Osteocyte (in vitro differentiated cells): Measurements from ENCODE around the gene LYZL4. TPM values are rescaled to one million over a fixed set of nuclear protein-coding genes. Genes with fewer than 3 reads are reported as not detected.

Experiments
- DNase-seq: peaks from one replicate; pipeline ENCODE4 v3.0.0; 2021; ENCODE audit warnings: mixed read lengths; ENCODE audit not compliant: unreplicated experiment; ENCODE audit errors: extremely low spot score
- H3K27ac Mint-ChIP-seq: one replicate; pipeline ENCODE4 v1.8.0; 2021; ENCODE audit warnings: mild to moderate bottlenecking, mixed read lengths; ENCODE audit not compliant: unreplicated experiment
- H3K27me3 Mint-ChIP-seq: one replicate; pipeline ENCODE4 v1.8.0; 2021; ENCODE audit warnings: mixed read lengths; ENCODE audit not compliant: unreplicated experiment
- H3K36me3 Mint-ChIP-seq: one replicate; pipeline ENCODE4 v1.8.0; 2021; ENCODE audit warnings: mixed read lengths; ENCODE audit not compliant: unreplicated experiment
- H3K4me1 Mint-ChIP-seq: one replicate; pipeline ENCODE4 v1.8.0; 2021; ENCODE audit warnings: mixed read lengths; ENCODE audit not compliant: unreplicated experiment
- H3K4me3 Mint-ChIP-seq: one replicate; pipeline ENCODE4 v1.8.0; 2021; ENCODE audit warnings: mild to moderate bottlenecking, moderate library complexity, mixed read lengths; ENCODE audit not compliant: unreplicated experiment
- H3K9me3 Mint-ChIP-seq: one replicate; pipeline ENCODE4 v1.8.0; 2021; ENCODE audit warnings: mixed read lengths; ENCODE audit not compliant: unreplicated experiment
- total RNA-seq: library from RNA; stranded (reverse); gene quantifications from 2 replicates; pipeline ENCODE4 v1.2.1, GENCODE V29; 2021
- TF ChIP-seq, protein P1 (sequence below): fragments of 200-600 bp; sonication (generic); IDR thresholded peaks from 2 replicates; pipeline ENCODE4 v1.5.0; 2021; ENCODE audit warnings: antibody characterized with exemption, mild to moderate bottlenecking, moderate library complexity

LYZL4 gene
- total RNA-seq, 1 donor from 2014 or later: not detected

GRCh38 chr3:42371776-42372175, 38.6 kb downstream of the LYZL4 start:
- DNase-seq: no peak
- Mint-ChIP-seq H3K27ac (no peak overlapping the region), H3K36me3 (no peaks in the 10 kb centered on the region), H3K4me3 (no peak overlapping the region), H3K27me3 (no peaks in the 10 kb centered on the region), H3K9me3 (peaks cover 5% of the 10 kb centered on the region), H3K4me1 (peaks cover 4% of the 10 kb centered on the region)
- TF ChIP-seq, protein P1, sequence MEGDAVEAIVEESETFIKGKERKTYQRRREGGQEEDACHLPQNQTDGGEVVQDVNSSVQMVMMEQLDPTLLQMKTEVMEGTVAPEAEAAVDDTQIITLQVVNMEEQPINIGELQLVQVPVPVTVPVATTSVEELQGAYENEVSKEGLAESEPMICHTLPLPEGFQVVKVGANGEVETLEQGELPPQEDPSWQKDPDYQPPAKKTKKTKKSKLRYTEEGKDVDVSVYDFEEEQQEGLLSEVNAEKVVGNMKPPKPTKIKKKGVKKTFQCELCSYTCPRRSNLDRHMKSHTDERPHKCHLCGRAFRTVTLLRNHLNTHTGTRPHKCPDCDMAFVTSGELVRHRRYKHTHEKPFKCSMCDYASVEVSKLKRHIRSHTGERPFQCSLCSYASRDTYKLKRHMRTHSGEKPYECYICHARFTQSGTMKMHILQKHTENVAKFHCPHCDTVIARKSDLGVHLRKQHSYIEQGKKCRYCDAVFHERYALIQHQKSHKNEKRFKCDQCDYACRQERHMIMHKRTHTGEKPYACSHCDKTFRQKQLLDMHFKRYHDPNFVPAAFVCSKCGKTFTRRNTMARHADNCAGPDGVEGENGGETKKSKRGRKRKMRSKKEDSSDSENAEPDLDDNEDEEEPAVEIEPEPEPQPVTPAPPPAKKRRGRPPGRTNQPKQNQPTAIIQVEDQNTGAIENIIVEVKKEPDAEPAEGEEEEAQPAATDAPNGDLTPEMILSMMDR: no peak

- TF ChIP-seq, protein P1: no peak
- H3K4me3 Mint-ChIP-seq: no peak overlapping the region
- no peak for DNase-seq
- H3K4me1 Mint-ChIP-seq: no peaks in the 10 kb centered on the region
- H3K36me3 Mint-ChIP-seq: no peaks in the 10 kb centered on the region
- H3K9me3 Mint-ChIP-seq: peaks cover 8% of the 10 kb centered on the region
- H3K27me3 Mint-ChIP-seq: no peaks in the 10 kb centered on the region
- H3K27ac Mint-ChIP-seq: no peak overlapping the region
Observed at GRCh38 chr3:42369832-42370231, 40.6 kb downstream of the LYZL4 start.

DNA sequence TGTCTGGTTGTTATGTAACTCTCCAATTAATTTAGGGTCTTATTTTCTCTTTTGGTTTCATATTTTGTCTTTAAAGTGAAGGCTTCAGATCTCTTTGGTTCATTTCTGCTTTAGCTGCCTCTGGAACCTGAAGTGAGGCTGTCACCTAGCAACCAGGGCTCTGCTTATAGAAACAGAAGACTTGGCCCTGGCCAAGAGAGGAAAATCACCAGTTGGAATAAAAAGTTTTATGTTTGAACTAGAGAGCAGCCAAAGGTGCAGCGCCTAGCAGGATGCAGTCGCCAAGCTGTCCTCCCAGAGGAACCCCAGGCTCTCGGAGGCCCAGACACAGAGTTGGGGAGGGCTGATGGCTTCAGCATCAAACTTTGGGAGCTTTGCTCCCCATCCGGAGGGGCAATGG, 41.1 kb downstream of the LYZL4 start:
- H3K27ac Mint-ChIP-seq: no peak overlapping the region
- no peak overlapping the region for H3K4me3 Mint-ChIP-seq
- H3K9me3 Mint-ChIP-seq: peaks cover 8% of the 10 kb centered on the region
- DNase-seq: no peak
- no peaks in the 10 kb centered on the region for H3K4me1 Mint-ChIP-seq
- TF ChIP-seq, protein P1: no peak
- no peaks in the 10 kb centered on the region for H3K27me3 Mint-ChIP-seq
- H3K36me3 Mint-ChIP-seq: no peaks in the 10 kb centered on the region

DNA sequence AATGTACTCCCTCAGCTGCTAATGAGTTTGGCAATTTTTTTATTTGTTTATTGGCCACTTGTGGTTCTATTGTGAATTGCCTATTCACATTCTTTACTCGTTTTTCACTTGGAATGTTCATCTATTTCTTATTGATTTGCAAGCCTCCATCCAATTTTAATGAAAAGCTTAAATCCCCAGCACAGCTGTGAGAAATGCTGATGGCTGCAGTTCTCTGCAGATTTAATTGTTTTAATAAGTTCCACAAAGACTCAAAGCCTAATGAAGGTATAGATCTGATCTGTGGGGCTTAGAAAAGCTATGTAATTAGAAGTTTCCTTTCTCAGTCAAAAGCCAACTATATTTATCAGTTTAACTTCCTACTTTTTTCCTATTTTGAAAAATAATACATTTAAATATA, 41.5 kb downstream of the LYZL4 start:
- Mint-ChIP-seq H3K4me3 (no peak overlapping the region), H3K4me1 (no peaks in the 10 kb centered on the region), H3K27ac (no peak overlapping the region), H3K27me3 (no peaks in the 10 kb centered on the region), H3K9me3 (peaks cover 8% of the 10 kb centered on the region), H3K36me3 (no peaks in the 10 kb centered on the region)
- TF ChIP-seq, protein P1: no peak
- DNase-seq: no peak

DNA sequence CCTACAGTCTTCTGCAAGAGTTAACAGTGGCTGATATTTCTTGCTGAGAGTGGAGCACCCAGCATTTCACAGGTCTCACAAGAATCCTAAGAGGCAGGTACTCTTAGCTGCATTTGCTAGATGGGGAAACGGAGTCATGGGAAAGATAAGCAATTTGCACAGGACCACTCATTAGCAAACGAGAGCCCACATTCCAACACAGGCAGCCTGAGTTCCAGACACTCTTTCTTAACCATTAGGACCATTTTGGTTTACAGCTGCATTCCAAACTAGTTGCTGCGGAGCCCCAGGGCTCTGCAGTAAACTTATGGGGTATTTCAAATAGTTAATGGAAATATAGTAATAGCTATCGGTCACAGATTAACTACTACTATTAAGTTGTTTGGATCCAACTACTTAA, 42.5 kb downstream of the LYZL4 start:
- TF ChIP-seq, protein P1: no peak
- Mint-ChIP-seq H3K9me3 (peaks cover 8% of the 10 kb centered on the region), H3K27me3 (no peaks in the 10 kb centered on the region), H3K4me1 (no peaks in the 10 kb centered on the region), H3K36me3 (no peaks in the 10 kb centered on the region), H3K4me3 (no peak overlapping the region), H3K27ac (no peak overlapping the region)
- DNase-seq: no peak
